Endothelial cell of umbilical vein (primary cell): Measurements from ENCODE around the gene DHDH. TPM values are rescaled to one million over a fixed set of nuclear protein-coding genes. Genes with fewer than 3 reads are reported as not detected.

Experiments used
- BruUV-seq: library from RNA; stranded (reverse); fragments of 400-500 nt; replicated peaks from 2 replicates; lab custom pipeline; 2021; lab: Mats Ljungman, UMichigan
- CTCF ChIA-PET: fragments of 300-600, 350-600 bp; sonication (Branson Sonifier 250); formaldehyde crosslinking; loops from one replicate; lab custom pipeline; 2021; ENCODE audit warnings: antibody characterized with exemption, inconsistent platforms; lab: Charles Lee
- POLR2A ChIA-PET: fragments of 300-600, 350-600 bp; sonication (Branson Sonifier 250); formaldehyde crosslinking; loops from one replicate; lab custom pipeline; 2021; ENCODE audit warnings: antibody characterized with exemption, inconsistent platforms; lab: Charles Lee
- DNase-seq: peaks from one replicate; pipeline ENCODE4 v3.0.0-alpha.2; 2011; ENCODE audit warnings: low read depth, low spot score
- FAIRE-seq: peaks from 2 replicates; lab custom pipeline; 2011; peaks lifted over from hg19 to GRCh38; lab: Jason Lieb, UNC
- H2AFZ ChIP-seq: 2 replicates; pipeline ENCODE4 v1.6.0; 2012; ENCODE audit warnings: low read depth, low read length, control low read depth, inconsistent platforms
- H3K27ac ChIP-seq: 2 replicates; pipeline ENCODE4 v1.5.1; 2011; ENCODE audit warnings: low read depth, mild to moderate bottlenecking, control low read depth, low read length, moderate library complexity; ENCODE audit not compliant: insufficient read depth
- H3K27me3 ChIP-seq, 2 experiments: 2 replicates each; pipeline versions ENCODE4 v1.6.0 to v1.6.1; 2011; ENCODE audit warnings: low read length in 2 of 2, mixed read lengths in 1 of 2; ENCODE audit not compliant: control insufficient read depth in 2 of 2, insufficient read depth in 2 of 2
- H3K36me3 ChIP-seq, 2 experiments: 2 replicates in 1 of 2; 3 replicates in 1 of 2; pipeline ENCODE4 v1.5.1; 2011; ENCODE audit warnings: low read length in 2 of 2, mild to moderate bottlenecking in 1 of 2, moderate library complexity in 1 of 2; ENCODE audit not compliant: control insufficient read depth in 2 of 2, insufficient read depth in 2 of 2; ENCODE audit errors: extremely low read depth in 1 of 2
- H3K4me1 ChIP-seq: 3 replicates; pipeline ENCODE4 v1.5.1; 2011; ENCODE audit warnings: mild to moderate bottlenecking, low read length; ENCODE audit not compliant: control insufficient read depth, insufficient read depth; ENCODE audit errors: extremely low read depth
- H3K4me2 ChIP-seq: 2 replicates; pipeline ENCODE4 v1.6.1; 2011; ENCODE audit warnings: low read length, control low read depth, mixed read lengths; ENCODE audit not compliant: insufficient read depth
- H3K4me3 ChIP-seq, 3 experiments: fragments of 200-600 bp in 1 of 3; sonication (generic), shearing (Covaris generic) in 1 of 3; replicated peaks in 1 of 3; 2 replicates each; pipeline ENCODE4 v1.5.1; 2011 to 2016; ENCODE audit warnings: control low read depth in 3 of 3, low read length in 3 of 3, mild to moderate bottlenecking in 2 of 3, inconsistent platforms in 1 of 3, low read depth in 1 of 3, moderate library complexity in 1 of 3; ENCODE audit not compliant: insufficient read depth in 1 of 3
- H3K79me2 ChIP-seq: 2 replicates; pipeline ENCODE4 v1.6.0; 2012; ENCODE audit warnings: low read length, inconsistent platforms; ENCODE audit not compliant: control insufficient read depth, insufficient read depth
- H3K9ac ChIP-seq: replicated peaks from 2 replicates; pipeline ENCODE3; 2011; ENCODE audit warnings: low read length, control low read depth; ENCODE audit not compliant: insufficient read depth; ENCODE audit errors: extremely low read depth
- H3K9me1 ChIP-seq: replicated peaks from 3 replicates; pipeline ENCODE4 v1.6.0; 2011; ENCODE audit warnings: mild to moderate bottlenecking, low read length; ENCODE audit not compliant: control insufficient read depth, insufficient read depth; ENCODE audit errors: extremely low read depth
- H3K9me3 ChIP-seq: replicated peaks from 2 replicates; pipeline ENCODE4 v1.5.1; 2012; ENCODE audit warnings: low read length, inconsistent platforms; ENCODE audit not compliant: control insufficient read depth, insufficient read depth
- H4K20me1 ChIP-seq: replicated peaks from 2 replicates; pipeline ENCODE3; 2011; ENCODE audit warnings: mild to moderate bottlenecking, low read length; ENCODE audit not compliant: control insufficient read depth, insufficient read depth; ENCODE audit errors: extremely low read depth
- EZH2 ChIP-seq: IDR thresholded peaks from 2 replicates; pipeline ENCODE4 v1.6.1; 2012; ENCODE audit warnings: borderline replicate concordance, low read depth, mild to moderate bottlenecking, moderate library complexity, low read length, inconsistent platforms; ENCODE audit not compliant: severe bottlenecking
- FOS ChIP-seq: IDR thresholded peaks from 2 replicates; pipeline ENCODE4 v1.6.1; 2011; ENCODE audit warnings: mild to moderate bottlenecking, low read length, moderate library complexity, borderline replicate concordance; ENCODE audit not compliant: insufficient read depth
- GATA2 ChIP-seq: IDR thresholded peaks from 2 replicates; pipeline ENCODE4 v1.7.0; 2011; ENCODE audit warnings: low read depth, mild to moderate bottlenecking, moderate library complexity, mixed read lengths, low read length; ENCODE audit not compliant: insufficient read length, insufficient read depth
- MYC ChIP-seq: IDR thresholded peaks from one replicate; pipeline ENCODE4 v1.6.1; 2011; ENCODE audit warnings: mild to moderate bottlenecking, low read depth, low read length
- POLR2A ChIP-seq: IDR thresholded peaks from 2 replicates; pipeline ENCODE4 v1.6.1; 2012; ENCODE audit warnings: low read depth, mild to moderate bottlenecking, control low read depth, low read length
- POLR2AphosphoS5 ChIP-seq: IDR thresholded peaks from 2 replicates; pipeline ENCODE4 v1.6.1; 2012; ENCODE audit warnings: low read depth, mild to moderate bottlenecking, control low read depth, low read length, moderate library complexity; ENCODE audit not compliant: insufficient read depth
- dilution Hi-C: fragments of 300-500 bp; cut with MboI; formaldehyde crosslinking; loops from one replicate; pipeline ENCODE4 v1.15.0; 2019; ENCODE audit warnings: low sequenced_read_pairs; ENCODE audit not compliant: extremely low pct_ligation_motif_present
- intact Hi-C: fragments of 100-400 bp; cut with micrococcal nuclease; formaldehyde crosslinking; loops from one replicate; pipeline ENCODE4 v1.10.0; 2022
- polyA plus RNA-seq, 4 experiments: library from polyadenylated mRNA; depleted of rRNA in 3 of 4; stranded (reverse) in 3 of 4; unstranded in 1 of 4; fragments of >200 nt; gene quantifications; 2 replicates each; pipeline versions ENCODE4 v1.2.1 to v1.2.3, GENCODE V29; 2011 to 2012; ENCODE audit warnings: missing spikeins in 1 of 4
- total RNA-seq: library from RNA; stranded (reverse); gene quantifications from 2 replicates; pipeline ENCODE4 v1.2.3, GENCODE V29; 2021
- TF ChIP-seq, protein P1 (sequence below), 2 donors: IDR thresholded peaks; 1 replicate in 1 of 2; 2 replicates in 1 of 2; pipeline ENCODE4 v1.5.1; 2011; ENCODE audit warnings: low read length in 2 of 2, mild to moderate bottlenecking in 2 of 2, moderate library complexity in 2 of 2, control low read depth in 1 of 2, inconsistent platforms in 1 of 2, low read depth in 1 of 2; ENCODE audit not compliant: insufficient read depth in 1 of 2; ENCODE audit errors: extremely low read depth in 1 of 2
- TF ChIP-seq, protein P2 (sequence below): IDR thresholded peaks from 2 replicates; pipeline ENCODE4 v1.6.1; 2011; ENCODE audit not compliant: insufficient read depth, insufficient read length

The DHDH gene
- total and polyA plus RNA-seq, 2 donors (not counting 3 experiments of a cell fraction or from before 2014, with no cell fraction given) = not detected

DNA sequence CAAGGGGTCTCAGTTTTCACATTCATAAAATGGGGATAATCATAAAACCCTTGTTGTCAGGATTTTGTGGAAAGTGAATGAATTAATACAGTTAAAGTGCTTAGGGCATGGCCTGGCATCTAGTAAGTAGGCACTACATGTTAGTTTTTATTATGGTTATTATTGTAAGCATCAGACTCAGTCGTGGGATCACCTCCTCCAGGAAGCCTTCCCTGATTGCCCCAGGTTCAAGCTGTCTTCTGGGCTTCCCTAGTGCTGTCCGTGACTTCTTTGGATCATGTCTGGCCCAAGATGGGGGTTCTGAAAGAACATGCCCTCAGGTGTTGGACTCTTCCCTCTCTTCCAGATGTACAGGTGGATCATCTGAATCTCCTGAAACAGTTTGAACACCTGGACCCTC, 22.7 kb upstream of the DHDH start:
- no peak overlapping the region for H2AFZ ChIP-seq

More for the DNA sequence above, 22.7 kb upstream of the DHDH start:
- no peak overlapping the region for H3K4me3 ChIP-seq
- no TSS peak for BruUV-seq
- dilution Hi-C loops = no loop called here
- TF ChIP-seq FOS = no peak
- no peak for TF ChIP-seq MYC
- TF ChIP-seq EZH2 = no peak
- TF ChIP-seq, protein P1, sequence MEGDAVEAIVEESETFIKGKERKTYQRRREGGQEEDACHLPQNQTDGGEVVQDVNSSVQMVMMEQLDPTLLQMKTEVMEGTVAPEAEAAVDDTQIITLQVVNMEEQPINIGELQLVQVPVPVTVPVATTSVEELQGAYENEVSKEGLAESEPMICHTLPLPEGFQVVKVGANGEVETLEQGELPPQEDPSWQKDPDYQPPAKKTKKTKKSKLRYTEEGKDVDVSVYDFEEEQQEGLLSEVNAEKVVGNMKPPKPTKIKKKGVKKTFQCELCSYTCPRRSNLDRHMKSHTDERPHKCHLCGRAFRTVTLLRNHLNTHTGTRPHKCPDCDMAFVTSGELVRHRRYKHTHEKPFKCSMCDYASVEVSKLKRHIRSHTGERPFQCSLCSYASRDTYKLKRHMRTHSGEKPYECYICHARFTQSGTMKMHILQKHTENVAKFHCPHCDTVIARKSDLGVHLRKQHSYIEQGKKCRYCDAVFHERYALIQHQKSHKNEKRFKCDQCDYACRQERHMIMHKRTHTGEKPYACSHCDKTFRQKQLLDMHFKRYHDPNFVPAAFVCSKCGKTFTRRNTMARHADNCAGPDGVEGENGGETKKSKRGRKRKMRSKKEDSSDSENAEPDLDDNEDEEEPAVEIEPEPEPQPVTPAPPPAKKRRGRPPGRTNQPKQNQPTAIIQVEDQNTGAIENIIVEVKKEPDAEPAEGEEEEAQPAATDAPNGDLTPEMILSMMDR (IDR thresholded peaks at IDR 0.05; ENCODE audit: extremely low read depth in 1 of 2, insufficient read depth in 1 of 2, low read depth in 1 of 2, low read length in 2 of 2) = no peak
- TF ChIP-seq POLR2AphosphoS5 = no peak
- no peak for TF ChIP-seq POLR2A
- TF ChIP-seq, protein P2, sequence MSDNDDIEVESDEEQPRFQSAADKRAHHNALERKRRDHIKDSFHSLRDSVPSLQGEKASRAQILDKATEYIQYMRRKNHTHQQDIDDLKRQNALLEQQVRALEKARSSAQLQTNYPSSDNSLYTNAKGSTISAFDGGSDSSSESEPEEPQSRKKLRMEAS = no peak
- no peak for TF ChIP-seq GATA2
- no peak overlapping the region for H3K27ac ChIP-seq
- POLR2A ChIA-PET = no interaction called here
- DNase-seq (no peak), FAIRE-seq (no peak)
- H3K4me1 ChIP-seq = peaks cover 3% of the 10 kb centered on the region
- H3K9me3 ChIP-seq = no peaks in the 10 kb centered on the region
- no peak overlapping the region for H3K4me2 ChIP-seq
- intact Hi-C loops = no loop called here
- CTCF ChIA-PET = no interaction called here
- H3K27me3 ChIP-seq = no peaks in the 10 kb centered on the region
- peaks cover 5 to 31% of the 10 kb centered on the region in 2 experiments for H3K36me3 ChIP-seq
- no peaks in the 10 kb centered on the region for H4K20me1 ChIP-seq
- H3K9me1 ChIP-seq = no peaks in the 10 kb centered on the region
- no peaks in the 10 kb centered on the region for H3K79me2 ChIP-seq
- no peak overlapping the region for H3K9ac ChIP-seq
